Breast epithelium (tissue), 3 donors: ENCODE results near the gene TRIM40.

Source experiments
- CTCF ChIP-seq, 3 donors: fragments of 450-650 bp; IDR thresholded peaks; one replicate each; pipeline ENCODE4 v1.5.1; 2016 to 2017; ENCODE audit warnings: antibody characterized with exemption in 3 of 3, mild to moderate bottlenecking in 3 of 3, moderate library complexity in 3 of 3
- POLR2A ChIP-seq: fragments of 450-650 bp; IDR thresholded peaks from one replicate; pipeline ENCODE4 v1.6.1; 2016; ENCODE audit warnings: antibody characterized with exemption, mild to moderate bottlenecking, moderate library complexity
- POLR2AphosphoS5 ChIP-seq, 3 donors: sonication (generic); formaldehyde crosslinking; IDR thresholded peaks; one replicate each; pipeline ENCODE4 v1.6.1; 2017; ENCODE audit warnings: antibody characterized with exemption in 3 of 3

DNA sequence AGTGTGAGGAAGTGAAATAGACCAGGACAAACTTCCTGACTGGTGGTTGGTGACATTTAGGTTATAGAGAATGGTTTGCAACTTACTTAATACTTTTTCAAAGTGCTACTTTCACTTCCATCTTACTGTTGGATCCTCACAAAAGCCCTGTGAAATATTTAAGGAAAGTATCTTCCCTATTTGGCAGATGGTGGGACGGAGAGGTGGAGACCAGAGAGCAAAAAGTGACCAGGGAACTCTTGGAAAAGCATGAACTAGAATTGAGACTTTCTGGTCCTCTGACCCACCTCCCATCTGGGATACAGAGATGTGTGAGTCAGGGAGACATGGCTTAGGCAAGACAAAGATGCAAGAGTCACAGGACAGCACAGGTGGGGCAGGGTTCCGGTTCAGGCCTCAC, 22.1 kb downstream of the TRIM40 start:
- TF ChIP-seq POLR2A (no peak), CTCF (IDR thresholded peaks at IDR 0.05) (no peak), POLR2AphosphoS5 (IDR thresholded peaks at IDR 0.05) (no peak)
